ENCODE measurements around the gene MAP3K13.
A peak's percentile ranks its signal among the peaks of the same experiment; 100 is the strongest.
"Not testable (repeated sequence)": the region's sequence is repeated elsewhere in the genome, so short reads cannot be mapped to it uniquely, and the experiment has no call there.

MAP3K13 gene

GRCh38 chr3:185342459-185343174, 20.3 kb upstream of the MAP3K13 start:
- no peak for DNase-seq (ENCODE audit: low read depth)

DNA sequence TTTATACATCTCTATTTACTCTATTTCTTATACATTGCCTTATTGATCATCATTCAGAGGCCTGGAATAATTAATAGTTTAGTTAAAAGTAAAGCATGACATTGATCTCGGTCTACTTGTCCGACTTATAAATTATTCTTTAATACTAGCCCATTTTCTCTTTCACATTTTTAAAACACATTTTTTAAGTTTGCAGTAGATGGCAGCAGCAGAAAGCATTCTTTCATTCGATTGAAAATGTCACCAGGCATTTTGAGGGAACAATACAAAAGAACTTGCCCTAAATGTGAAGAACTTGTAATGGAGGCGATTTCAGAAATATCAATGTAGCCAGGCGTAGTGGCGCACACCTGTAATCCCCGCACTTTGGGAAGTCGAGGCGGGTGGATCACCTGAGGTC, 15.5 kb upstream of the MAP3K13 start:
- DNase-seq (ENCODE audit: low read depth), result no peak

GRCh38 chr3:185350841-185351240, 12.1 kb upstream of the MAP3K13 start:
- no peak for DNase-seq (ENCODE audit: low read depth)

- no peak for DNase-seq (ENCODE audit: low read depth)
Measured at GRCh38 chr3:185351396-185351795, 11.5 kb upstream of the MAP3K13 start.

- no peak for DNase-seq (ENCODE audit: low read depth)
Measured at GRCh38 chr3:185353225-185353624, 9.7 kb upstream of the MAP3K13 start.

GRCh38 chr3:185353823-185354614, 8.9 kb upstream of the MAP3K13 start:
- DNase-seq (ENCODE audit: low read depth), result peak; percentile 14

DNA sequence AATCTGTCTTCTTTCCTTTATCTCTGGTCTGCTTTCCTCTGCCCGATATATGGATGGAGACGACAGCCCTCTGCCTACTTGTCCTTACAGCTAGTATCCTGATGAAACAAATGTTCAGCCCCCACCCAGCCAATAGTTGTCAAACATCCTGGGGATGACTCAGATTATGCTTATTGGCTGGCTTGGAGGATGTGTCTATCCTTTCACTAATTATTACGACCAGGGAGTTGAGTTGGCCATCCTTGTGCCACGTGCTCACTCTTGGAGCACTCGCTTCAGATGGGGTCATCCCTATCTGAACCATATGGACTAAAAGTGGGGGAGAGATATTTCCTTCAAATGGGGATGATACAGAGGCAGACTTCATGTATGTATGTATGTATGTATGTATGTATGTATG, 6.4 kb upstream of the MAP3K13 start:
- no peak for DNase-seq (ENCODE audit: low read depth)

- no peak for DNase-seq (ENCODE audit: low read depth)
Measured at GRCh38 chr3:185361920-185362319, 1.0 kb upstream of the MAP3K13 start.

DNA sequence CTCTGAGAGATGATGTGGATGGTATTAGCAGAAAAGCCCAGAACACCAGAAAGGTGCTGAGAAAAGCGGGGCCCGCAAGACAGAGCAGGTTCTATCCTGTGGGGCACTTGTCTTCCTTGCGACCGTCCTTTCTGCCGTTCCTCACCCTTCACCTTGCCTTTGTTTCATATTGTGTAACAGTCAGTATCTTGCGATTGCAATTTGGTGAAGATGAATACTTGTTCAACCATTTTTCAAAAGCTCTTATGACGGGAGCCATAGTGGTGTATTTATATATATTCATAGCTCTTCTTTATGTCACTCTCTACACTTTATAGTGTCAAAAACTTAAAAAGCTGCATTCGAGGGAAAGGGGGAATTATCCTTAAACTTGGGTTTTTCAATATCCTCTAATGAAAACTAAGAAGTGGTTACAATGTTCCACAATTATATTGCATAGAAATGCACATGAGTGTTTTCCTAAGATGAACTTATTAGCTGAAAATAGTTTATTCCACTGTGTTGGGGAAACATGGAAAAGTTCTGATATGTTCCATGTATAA, 797 bp downstream of the MAP3K13 start:
- no peak for DNase-seq (ENCODE audit: low read depth)

- DNase-seq (ENCODE audit: low read depth), result no peak
Measured at GRCh38 chr3:185365291-185366073, 2.5 kb downstream of the MAP3K13 start.

DNA sequence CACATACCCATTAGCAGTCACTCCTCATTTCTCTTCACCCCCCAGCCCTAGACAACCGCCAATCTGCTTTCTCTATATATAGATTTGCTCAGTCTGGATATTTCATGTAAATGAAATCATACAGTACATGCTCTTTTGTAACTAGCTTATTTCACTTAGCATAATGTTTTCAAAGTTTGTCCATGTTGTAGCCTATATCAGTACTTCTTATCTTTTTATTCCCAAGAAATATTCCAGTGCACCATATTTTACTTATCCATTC, 3.1 kb downstream of the MAP3K13 start:
- DNase-seq (ENCODE audit: low read depth), result no peak

- DNase-seq (ENCODE audit: low read depth), result no peak
Measured at GRCh38 chr3:185366913-185367312, 4.0 kb downstream of the MAP3K13 start.

GRCh38 chr3:185370349-185370748, 7.4 kb downstream of the MAP3K13 start:
- not testable (repeated sequence) for DNase-seq (ENCODE audit: low read depth)

- DNase-seq (ENCODE audit: low read depth), result no peak
Measured at GRCh38 chr3:185371306-185372074, 8.6 kb downstream of the MAP3K13 start.

- DNase-seq (ENCODE audit: low read depth), result no peak
Measured at GRCh38 chr3:185381320-185382058, 18.6 kb downstream of the MAP3K13 start.

- DNase-seq (ENCODE audit: low read depth), result no peak
Measured at GRCh38 chr3:185382154-185382553, 19.2 kb downstream of the MAP3K13 start.

GRCh38 chr3:185386515-185386914, 23.6 kb downstream of the MAP3K13 start:
- not testable (repeated sequence) for DNase-seq (ENCODE audit: low read depth)

GRCh38 chr3:185387646-185388045, 24.7 kb downstream of the MAP3K13 start:
- no peak for DNase-seq (ENCODE audit: low read depth)

GRCh38 chr3:185393055-185393454, 30.1 kb downstream of the MAP3K13 start:
- no peak for DNase-seq (ENCODE audit: low read depth)

DNA sequence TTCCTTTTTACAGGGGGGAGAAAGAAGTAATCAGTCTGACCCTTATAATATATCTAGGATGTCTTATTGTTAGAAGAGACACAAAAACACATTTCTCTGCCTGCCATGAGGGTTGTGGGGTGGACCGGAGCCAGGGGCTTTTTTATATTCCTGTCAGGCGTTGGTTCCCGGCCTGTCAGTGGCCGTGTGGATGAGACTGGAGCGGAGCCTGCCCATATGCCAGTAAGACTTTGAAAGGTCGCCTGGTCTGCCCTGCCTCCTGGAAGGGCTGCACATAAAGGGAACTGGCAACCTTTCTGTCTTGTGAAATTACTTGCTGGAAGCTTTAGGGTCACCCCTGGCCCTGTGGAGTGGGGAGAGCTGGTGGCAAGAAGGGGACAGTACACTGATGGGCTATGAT, 34.7 kb downstream of the MAP3K13 start:
- DNase-seq (ENCODE audit: low read depth), result no peak

Measured in stimulated activated CD8-positive, alpha-beta memory T cell treated with anti-CD3 and anti-CD28 coated beads, Interleukin-15, amount 100 ng/mL, for 24 hours (primary cell).